ENCODE measurements around the gene ATF6B. TPM values are rescaled to one million over a fixed set of nuclear protein-coding genes. Genes with fewer than 3 reads are reported as not detected.

The ATF6B gene
- total RNA-seq, 1 experiment from 2014 or later, result 70.2 TPM

DNA sequence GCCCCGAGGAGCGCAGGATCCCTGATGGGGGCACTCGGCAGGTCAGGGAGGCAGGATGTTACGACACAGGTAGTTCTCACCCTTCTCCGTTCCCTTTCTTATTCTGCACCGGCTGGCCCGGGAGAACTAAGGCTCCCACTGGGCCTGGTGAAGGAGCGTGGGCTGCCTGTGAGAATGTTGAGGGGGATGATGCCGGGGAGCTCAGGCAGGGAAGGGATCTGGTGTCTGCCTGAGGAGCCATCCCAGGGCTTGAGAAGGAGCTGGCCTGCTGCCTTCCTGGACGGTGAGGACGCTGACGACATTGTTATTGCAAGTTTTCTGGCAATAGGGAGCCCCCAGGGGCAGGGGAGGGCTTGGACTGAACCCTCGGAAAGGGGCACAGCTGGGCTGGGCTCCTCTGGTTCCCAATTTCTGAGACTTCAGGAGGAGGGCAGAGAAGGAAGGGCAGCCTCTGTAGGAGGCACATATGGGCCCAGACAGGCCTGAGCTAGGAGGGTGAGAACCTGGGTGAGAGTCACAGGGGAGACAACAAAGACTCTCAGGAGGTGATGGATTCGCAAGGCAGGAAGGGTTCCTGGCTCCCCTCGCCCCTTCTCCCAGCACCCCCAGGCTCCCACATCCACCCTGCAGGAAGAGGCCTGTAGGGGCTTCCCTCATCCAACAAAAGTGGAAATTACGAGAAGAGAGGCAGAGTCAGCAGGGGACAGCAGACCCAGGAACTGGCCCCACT is 57.1 kb downstream of the ATF6B start:
- Histone ChIP-seq H3K4me1 (ENCODE audit: insufficient read depth, low read length, poor library complexity, severe bottlenecking) (no peaks in the 10 kb centered on the region), H3K36me3 (ENCODE audit: insufficient read depth, low read length, poor library complexity, severe bottlenecking) (no peaks in the 10 kb centered on the region), H3K9me3 (ENCODE audit: low read depth, low read length, poor library complexity, severe bottlenecking) (no peaks in the 10 kb centered on the region), H3K27me3 (replicated peaks; ENCODE audit: insufficient read depth, low read depth, low read length, poor library complexity) (no peaks in the 10 kb centered on the region), H3K4me3 (ENCODE audit: low read depth, low read length, poor library complexity, severe bottlenecking) (no peak overlapping the region), H3K27ac (ENCODE audit: low read depth, low read length, poor library complexity, severe bottlenecking) (no peak overlapping the region)
- TF ChIP-seq, protein P1, sequence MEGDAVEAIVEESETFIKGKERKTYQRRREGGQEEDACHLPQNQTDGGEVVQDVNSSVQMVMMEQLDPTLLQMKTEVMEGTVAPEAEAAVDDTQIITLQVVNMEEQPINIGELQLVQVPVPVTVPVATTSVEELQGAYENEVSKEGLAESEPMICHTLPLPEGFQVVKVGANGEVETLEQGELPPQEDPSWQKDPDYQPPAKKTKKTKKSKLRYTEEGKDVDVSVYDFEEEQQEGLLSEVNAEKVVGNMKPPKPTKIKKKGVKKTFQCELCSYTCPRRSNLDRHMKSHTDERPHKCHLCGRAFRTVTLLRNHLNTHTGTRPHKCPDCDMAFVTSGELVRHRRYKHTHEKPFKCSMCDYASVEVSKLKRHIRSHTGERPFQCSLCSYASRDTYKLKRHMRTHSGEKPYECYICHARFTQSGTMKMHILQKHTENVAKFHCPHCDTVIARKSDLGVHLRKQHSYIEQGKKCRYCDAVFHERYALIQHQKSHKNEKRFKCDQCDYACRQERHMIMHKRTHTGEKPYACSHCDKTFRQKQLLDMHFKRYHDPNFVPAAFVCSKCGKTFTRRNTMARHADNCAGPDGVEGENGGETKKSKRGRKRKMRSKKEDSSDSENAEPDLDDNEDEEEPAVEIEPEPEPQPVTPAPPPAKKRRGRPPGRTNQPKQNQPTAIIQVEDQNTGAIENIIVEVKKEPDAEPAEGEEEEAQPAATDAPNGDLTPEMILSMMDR (conservative IDR thresholded peaks at IDR 0.05; ENCODE audit: low read depth, low read length), result no peak
- TF ChIP-seq EZH2 (IDR thresholded peaks at IDR 0.05; ENCODE audit: borderline replicate concordance, low read depth, low read length, poor library complexity, severe bottlenecking), result no peak
- intact Hi-C loops (cut with micrococcal nuclease; ENCODE audit: unreplicated experiment), result no loop called here
- ChIA-PET POLR2A (ENCODE audit: low non-redundant PET) (interaction anchor here (0.6 kb wide), 1 partner anchor 228 kb away, joined by 12 read pairs; no protein-coding TSS in a partner anchor), CTCF (no interaction called here)
- BruUV-seq (replicated peaks), result no TSS peak
- no peak for DNase-seq (ENCODE audit: low spot score)

DNA sequence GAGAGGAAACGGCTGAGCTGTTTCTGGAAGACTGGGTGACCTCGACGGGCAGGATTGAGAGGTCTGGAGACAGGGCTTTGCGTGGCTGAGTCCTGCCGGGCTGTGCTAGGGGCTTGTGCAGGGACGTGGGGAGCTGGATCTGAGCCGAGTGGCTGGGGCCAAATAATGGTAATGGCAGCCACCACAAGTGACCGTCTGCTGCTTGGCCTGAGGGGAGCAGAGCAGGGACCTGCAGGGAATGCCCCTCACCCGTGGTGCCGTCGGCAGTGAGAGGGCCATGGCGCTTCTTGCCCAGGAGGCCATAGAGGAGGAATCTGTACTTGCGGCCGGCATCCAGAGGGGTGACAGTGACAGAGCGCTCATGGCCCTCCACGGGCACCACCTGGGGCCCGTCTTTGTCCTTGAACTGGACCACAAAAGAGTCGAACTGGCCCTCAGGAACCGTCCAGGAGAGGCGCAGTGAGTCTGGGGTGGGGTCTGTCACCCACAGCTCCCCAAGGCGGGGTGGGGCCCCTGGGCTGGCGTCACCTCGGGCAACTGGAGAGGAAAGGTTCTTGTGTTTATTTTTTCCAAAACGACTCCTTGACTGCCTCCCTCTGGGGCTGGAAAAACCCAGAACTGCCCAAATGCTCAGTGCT is 58.0 kb downstream of the ATF6B start:
- no TSS peak for BruUV-seq (replicated peaks)
- CTCF ChIA-PET, result no interaction called here
- no peak for DNase-seq (ENCODE audit: low spot score)
- Histone ChIP-seq H3K4me1 (ENCODE audit: insufficient read depth, low read length, poor library complexity, severe bottlenecking) (no peaks in the 10 kb centered on the region), H3K27ac (ENCODE audit: low read depth, low read length, poor library complexity, severe bottlenecking) (no peak overlapping the region), H3K27me3 (replicated peaks; ENCODE audit: insufficient read depth, low read depth, low read length, poor library complexity) (no peaks in the 10 kb centered on the region), H3K9me3 (ENCODE audit: low read depth, low read length, poor library complexity, severe bottlenecking) (no peaks in the 10 kb centered on the region), H3K36me3 (ENCODE audit: insufficient read depth, low read length, poor library complexity, severe bottlenecking) (no peaks in the 10 kb centered on the region), H3K4me3 (ENCODE audit: low read depth, low read length, poor library complexity, severe bottlenecking) (no peak overlapping the region)
- intact Hi-C loops (cut with micrococcal nuclease; ENCODE audit: unreplicated experiment), result no loop called here
- POLR2A ChIA-PET (ENCODE audit: low non-redundant PET), result interaction anchor here (0.6 kb wide), 1 partner anchor 227 kb away, joined by 12 read pairs; no protein-coding TSS in a partner anchor
- no peak for TF ChIP-seq EZH2 (IDR thresholded peaks at IDR 0.05; ENCODE audit: borderline replicate concordance, low read depth, low read length, poor library complexity, severe bottlenecking)
- TF ChIP-seq, protein P1 (conservative IDR thresholded peaks at IDR 0.05; ENCODE audit: low read depth, low read length), result no peak

DNA sequence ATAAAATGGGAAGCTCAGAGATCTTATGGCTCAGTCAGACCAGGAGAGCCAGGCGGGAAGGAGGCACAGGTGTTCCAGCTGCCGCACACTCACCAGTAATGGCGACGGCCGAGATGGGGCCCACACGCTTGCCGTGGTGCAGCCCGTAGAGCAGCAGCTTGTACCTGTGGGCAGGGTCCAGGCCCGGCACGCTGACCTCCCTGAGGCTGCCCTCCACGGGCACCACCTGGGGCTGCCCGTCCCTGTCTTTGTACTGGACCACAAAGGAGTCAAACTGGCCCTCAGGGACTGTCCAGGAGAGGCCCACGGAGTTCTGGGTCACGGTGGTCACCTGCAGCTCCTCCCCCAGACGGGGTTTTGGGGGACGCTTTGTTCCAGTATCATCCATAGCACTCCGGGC is 58.6 kb downstream of the ATF6B start:
- CTCF ChIA-PET, result no interaction called here
- intact Hi-C loops (cut with micrococcal nuclease; ENCODE audit: unreplicated experiment), result no loop called here

More for the DNA sequence above, 58.6 kb downstream of the ATF6B start:
- no peaks in the 10 kb centered on the region for H3K9me3 ChIP-seq (ENCODE audit: low read depth, low read length, poor library complexity, severe bottlenecking)
- POLR2A ChIA-PET (ENCODE audit: low non-redundant PET), result no interaction called here
- no peak overlapping the region for H3K4me3 ChIP-seq (ENCODE audit: low read depth, low read length, poor library complexity, severe bottlenecking)
- BruUV-seq (replicated peaks), result no TSS peak
- no peak for DNase-seq (ENCODE audit: low spot score)
- H3K4me1 ChIP-seq (ENCODE audit: insufficient read depth, low read length, poor library complexity, severe bottlenecking), result no peaks in the 10 kb centered on the region
- no peaks in the 10 kb centered on the region for H3K27me3 ChIP-seq (replicated peaks; ENCODE audit: insufficient read depth, low read depth, low read length, poor library complexity)
- no peaks in the 10 kb centered on the region for H3K36me3 ChIP-seq (ENCODE audit: insufficient read depth, low read length, poor library complexity, severe bottlenecking)
- no peak overlapping the region for H3K27ac ChIP-seq (ENCODE audit: low read depth, low read length, poor library complexity, severe bottlenecking)
- TF ChIP-seq, protein P1 (conservative IDR thresholded peaks at IDR 0.05; ENCODE audit: low read depth, low read length), result no peak
- TF ChIP-seq EZH2 (IDR thresholded peaks at IDR 0.05; ENCODE audit: borderline replicate concordance, low read depth, low read length, poor library complexity, severe bottlenecking), result no peak
